Activated CD4-positive, alpha-beta T cell treated with anti-CD3 and anti-CD28 coated beads, Interleukin-2, Interleukin-4, amounts not matched to agents 100 ng/mL and 50 ng/mL, durations not matched to agents 16 hours and 8 hours (primary cell): ENCODE results near the gene RPL6.
A peak's percentile ranks its signal among the peaks of the same experiment; 100 is the strongest.
"Not testable (repeated sequence)": the region's sequence is repeated elsewhere in the genome, so short reads cannot be mapped to it uniquely, and the experiment has no call there.

ENCODE experiments used
- DNase-seq: peaks from one replicate; pipeline ENCODE4 v3.0.0-alpha.2; 2020; ENCODE audit warnings: low spot score

The RPL6 gene

DNA sequence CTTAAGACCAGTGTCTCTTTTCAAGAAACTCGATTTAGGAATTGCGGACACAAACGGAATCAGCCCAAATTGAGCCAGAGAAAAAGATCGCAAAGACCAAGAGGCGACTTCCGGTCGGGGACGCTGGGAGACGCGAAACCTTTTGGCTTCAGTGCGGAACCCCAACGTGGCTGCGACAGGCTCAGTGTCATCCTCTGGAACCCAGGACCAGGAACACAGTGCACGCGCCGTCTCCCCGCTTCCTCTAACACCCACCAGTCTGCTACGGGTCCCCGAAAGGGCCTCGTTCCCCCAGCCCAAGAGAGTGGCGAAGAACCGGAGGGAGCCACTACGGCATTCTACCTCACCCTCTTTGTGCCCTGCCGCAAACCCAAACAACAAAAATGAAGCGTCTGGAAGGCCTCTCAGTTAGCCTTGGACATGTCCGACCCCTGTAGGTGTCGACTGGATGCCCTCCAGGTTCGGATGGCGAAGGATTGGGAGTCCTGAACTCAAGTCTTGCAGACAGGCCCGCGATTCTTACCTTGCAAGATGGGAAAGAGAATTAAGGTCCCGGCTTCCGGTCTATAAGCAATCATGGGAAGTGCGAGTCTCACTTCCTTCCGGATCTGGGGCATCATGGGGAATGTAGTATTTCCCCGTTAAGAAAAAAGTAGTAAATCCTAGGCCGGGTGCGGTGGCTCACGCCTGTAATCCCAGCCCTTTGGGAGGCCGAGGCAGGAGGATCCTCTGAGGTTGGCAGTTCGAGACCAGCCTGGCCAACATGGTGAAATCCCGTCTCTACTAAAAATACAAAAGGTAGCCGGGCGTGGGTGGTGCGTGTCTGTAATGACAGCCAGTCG, at the start of gene RPL6:
RPL6 (minus strand) TSS at position 542 of the 842 bp plus-strand sequence. CDS start 949 bp downstream, outside the sequence.
- DNase-seq, result peak; percentile 94

GRCh38 chr12:112458751-112459150, 49.3 kb upstream of the RPL6 start:
- no peak for DNase-seq

DNA sequence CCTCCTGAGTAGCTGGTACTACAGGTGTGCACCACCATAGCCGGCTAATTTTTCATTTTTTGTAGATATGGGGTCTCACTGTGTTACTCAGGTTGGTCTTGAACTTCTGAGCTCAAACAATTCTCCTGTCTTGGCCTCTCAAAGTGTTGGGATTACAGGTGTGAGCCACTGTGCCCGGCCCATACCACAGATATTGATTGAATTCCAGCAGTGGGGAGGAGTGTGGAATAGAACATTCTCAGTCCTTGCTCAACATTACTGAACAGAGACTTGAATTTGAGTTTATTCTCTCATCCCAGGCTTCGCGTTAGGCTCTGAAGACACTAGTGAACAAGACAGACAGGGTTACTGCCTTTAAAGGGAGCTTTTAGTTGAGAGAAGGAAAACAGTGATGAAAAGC, 48.9 kb upstream of the RPL6 start:
- no peak for DNase-seq

DNA sequence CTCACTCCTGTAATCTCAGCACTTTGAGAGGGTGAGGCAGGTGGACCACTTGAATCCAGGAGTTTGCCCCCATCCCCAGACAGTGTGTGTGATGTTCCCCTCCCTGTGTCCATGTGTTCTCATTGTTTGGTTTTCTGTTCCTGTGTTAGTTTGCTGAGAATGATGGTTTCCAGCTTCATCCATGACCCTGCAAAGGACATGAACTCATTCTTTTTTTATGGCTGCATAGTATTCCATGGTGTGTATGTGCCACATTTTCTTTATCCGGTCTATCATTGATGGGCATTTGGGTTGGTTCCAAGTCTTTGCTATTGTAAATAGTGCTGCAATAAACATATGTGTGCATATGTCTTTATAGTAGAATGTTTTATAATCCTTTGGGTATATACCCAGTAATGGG, 47.7 kb upstream of the RPL6 start:
- not testable (repeated sequence) for DNase-seq

GRCh38 chr12:112456029-112456428, 46.6 kb upstream of the RPL6 start:
- no peak for DNase-seq

GRCh38 chr12:112450725-112451124, 41.3 kb upstream of the RPL6 start:
- DNase-seq, result no peak

DNA sequence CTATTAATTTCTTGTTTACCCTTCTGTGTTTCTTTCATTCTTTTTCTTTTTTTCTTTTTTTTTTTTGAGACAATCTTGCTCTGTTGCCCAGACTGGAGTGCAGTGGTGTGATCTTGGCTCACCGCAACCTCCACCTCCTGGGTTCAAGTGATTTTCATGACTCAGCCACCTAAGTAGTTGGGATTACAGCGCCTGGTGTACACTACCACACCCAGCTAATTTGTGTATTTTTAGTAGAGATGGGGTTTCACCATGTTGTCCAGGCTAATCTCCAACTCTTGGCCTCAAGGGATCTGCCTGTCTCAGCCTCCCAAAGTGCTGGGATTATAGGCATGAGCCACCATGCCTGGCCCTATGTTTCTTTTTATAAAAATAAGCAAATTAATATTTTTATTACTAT, 38.8 kb upstream of the RPL6 start:
- not testable (repeated sequence) for DNase-seq

DNA sequence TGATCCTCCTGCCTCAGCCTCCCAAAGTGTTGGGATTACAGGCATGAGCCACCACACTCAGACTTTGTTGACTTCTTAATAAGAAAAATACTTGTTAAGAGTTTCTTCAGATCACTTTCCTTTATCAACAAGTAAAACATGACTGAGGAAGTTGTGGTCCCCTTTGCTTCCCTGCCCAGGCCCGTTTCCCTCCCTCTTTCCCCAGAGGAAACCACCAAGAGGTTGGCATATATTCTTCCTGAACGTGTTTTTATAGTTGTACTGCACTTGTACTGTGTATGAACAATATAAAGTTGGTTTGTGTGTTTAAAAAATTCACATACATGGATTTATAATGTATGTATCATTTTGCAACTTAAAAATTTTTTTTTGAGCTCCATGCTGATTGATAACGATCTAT, 37.7 kb upstream of the RPL6 start:
- no peak for DNase-seq

GRCh38 chr12:112446008-112446725, 36.8 kb upstream of the RPL6 start:
- DNase-seq, result no peak

- no peak for DNase-seq
Observed at GRCh38 chr12:112443916-112444315, 34.5 kb upstream of the RPL6 start.

DNA sequence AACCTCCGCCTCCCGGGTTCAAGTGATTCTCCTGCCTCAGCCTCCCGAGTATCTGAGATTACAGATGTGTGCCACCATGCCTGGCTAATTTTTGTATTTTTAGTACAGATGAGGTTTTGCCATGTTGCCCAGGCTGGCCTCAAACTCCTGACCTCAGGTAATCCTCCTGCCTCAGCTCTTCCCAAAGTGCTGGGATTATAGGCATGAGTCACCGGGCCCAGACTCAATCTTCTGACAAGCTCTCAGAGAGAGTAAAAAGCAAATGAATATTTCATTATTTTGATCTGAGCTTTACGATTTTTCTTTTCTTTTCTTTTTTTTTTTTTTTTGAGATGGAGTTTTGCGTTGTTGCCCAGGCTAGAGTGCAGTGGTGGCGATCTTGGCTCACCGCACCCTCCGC, 31.2 kb upstream of the RPL6 start:
- DNase-seq, result not testable (repeated sequence)

- DNase-seq, result no peak
Observed at GRCh38 chr12:112439769-112440168, 30.4 kb upstream of the RPL6 start.

DNA sequence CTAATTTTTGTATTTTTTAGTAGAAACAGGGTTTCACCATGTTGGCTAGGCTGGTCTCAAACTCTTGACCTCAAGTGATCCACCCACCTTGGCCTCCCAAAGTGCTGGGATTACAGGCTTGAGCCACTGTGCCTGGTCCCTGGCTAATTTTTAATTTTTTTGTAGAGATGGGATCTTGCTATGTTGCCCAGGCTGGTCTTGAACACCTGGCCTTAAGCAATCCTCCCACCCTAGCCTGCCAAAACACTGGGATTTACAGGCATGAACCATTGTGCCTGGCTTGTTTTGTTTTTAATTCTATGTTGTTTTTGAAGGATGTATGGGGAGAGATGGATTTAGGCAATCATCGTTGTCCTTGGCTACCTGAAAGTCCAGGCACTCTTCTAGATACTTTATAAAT, 29.2 kb upstream of the RPL6 start:
- DNase-seq, result not testable (repeated sequence)

GRCh38 chr12:112433551-112433950, 24.1 kb upstream of the RPL6 start:
- no peak for DNase-seq

DNA sequence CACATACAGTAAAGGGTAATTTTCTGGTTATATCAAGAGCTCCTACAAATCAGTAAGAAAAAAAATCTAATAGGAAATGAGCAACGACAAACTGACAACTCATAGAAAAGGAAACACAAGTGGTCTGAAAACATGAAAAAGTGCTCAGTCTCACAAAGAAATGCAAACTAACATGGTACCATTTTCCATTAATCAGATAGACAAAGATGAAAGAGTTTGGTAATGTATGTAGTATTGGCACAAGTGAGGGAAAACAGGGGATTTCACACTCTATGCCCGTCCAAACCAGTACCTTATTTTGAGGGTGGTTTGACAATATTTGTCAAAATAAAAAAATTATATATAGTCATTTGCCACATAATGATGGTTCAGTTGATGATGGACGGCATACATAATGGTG, 22.6 kb upstream of the RPL6 start:
- no peak for DNase-seq

- DNase-seq, result no peak
Observed at GRCh38 chr12:112430929-112431328, 21.5 kb upstream of the RPL6 start.

DNA sequence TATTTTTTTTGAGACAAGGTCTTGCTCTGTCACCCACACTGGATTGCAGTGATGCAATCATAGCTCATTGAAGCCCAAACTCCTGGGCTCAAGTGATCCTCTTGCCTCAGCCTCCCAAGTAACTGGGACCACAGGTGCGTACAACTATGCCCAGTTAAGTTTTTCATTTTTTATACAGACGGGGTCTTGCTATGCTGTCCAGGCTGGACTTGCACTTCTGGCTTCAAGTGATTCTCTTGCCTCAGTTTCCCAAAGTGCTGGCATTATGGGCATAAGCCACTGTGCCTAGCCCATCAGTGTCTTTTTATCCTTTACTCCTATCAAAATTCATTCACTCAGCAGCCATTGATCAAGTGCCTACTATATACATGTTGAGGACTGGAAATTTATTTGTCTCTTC, 18.4 kb upstream of the RPL6 start:
- no peak for DNase-seq

GRCh38 chr12:112425582-112426382, 16.4 kb upstream of the RPL6 start:
- DNase-seq, result no peak

DNA sequence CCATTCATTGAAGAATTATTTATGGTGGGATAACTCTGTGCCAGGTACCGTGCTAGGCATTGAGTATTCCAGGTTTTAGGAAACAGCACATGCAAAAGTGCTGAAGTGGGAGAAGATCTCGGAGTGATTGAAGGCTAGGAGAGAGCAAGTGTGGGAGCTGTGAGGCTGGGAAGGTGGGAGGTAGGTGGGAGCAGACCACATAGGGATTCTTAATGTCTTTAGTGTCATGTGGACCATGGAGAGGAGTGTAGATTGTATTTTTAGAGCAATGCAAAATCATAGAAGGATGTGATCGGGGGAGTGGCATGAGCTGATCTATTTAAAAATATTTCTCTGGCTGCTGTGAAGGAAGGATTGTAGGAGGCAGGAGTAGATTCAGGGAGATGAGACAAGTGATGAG, 14.7 kb upstream of the RPL6 start:
- no peak for DNase-seq

DNA sequence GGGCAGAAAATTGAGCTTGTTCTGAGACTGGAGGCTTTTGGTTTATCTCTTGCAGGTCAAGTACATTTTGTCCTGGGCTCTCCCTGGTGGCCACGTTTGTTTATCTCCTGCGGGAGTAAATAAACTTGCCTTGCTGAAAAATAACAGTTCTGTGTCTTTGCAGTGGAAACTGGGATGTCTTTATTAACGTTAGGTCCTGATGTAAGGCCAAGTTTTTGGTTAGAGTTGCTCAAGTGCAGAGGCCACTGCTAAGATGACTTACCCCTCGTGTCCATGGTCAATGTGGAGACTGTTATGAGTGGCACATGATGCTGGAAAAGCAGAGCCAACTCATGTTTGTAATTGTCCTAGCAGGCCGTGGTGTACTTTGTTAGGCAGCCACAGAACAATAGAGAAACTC, 13.1 kb upstream of the RPL6 start:
- no peak for DNase-seq

GRCh38 chr12:112421363-112421762, 12.0 kb upstream of the RPL6 start:
- no peak for DNase-seq

- no peak for DNase-seq
Observed at GRCh38 chr12:112420740-112421139, 11.3 kb upstream of the RPL6 start.
